Adrenal gland (tissue), 5 donors: ENCODE measurements around the gene TRMU.

Source experiments
- CTCF ChIP-seq, 6 experiments: fragments of 450-650 bp in 4 of 6; fragments of 200-600 bp in 2 of 6; sonication (generic) in 1 of 6; IDR thresholded peaks; 1 replicate in 5 of 6; 2 replicates in 1 of 6; pipeline versions ENCODE4 v1.5.1 to v1.8.0; 2016 to 2021; ENCODE audit warnings: antibody characterized with exemption in 6 of 6, mild to moderate bottlenecking in 2 of 6, moderate library complexity in 1 of 6
- POLR2A ChIP-seq, 2 donors: fragments of 450-650 bp; IDR thresholded peaks; one replicate each; pipeline ENCODE4 v1.6.1; 2017; ENCODE audit warnings: antibody characterized with exemption in 2 of 2, mild to moderate bottlenecking in 2 of 2, moderate library complexity in 1 of 2
- donor health status: DM: no; HTN: no; CAD: no.

GRCh38 chr22:46399251-46400024 lies 63.9 kb downstream of the TRMU start:
- TF ChIP-seq POLR2A (IDR thresholded peaks at IDR 0.05) (no peak), CTCF (IDR thresholded peaks at IDR 0.05) (no peak)
